Skeletal muscle tissue (tissue), 4 donors: Measurements from ENCODE around the gene C20orf173. TPM values are rescaled to one million over a fixed set of nuclear protein-coding genes. Genes with fewer than 3 reads are reported as not detected.

Experiments
- H3K27ac ChIP-seq: one replicate; pipeline ENCODE4 v1.7.0; 2013; ENCODE audit warnings: mild to moderate bottlenecking, low read depth, low read length, inconsistent platforms
- H3K27me3 ChIP-seq, 3 donors: one replicate each; pipeline ENCODE4 v1.7.0; 2013; ENCODE audit warnings: low read length in 3 of 3; ENCODE audit not compliant: control insufficient read depth in 3 of 3, insufficient read depth in 3 of 3
- H3K36me3 ChIP-seq, 3 donors: one replicate each; pipeline ENCODE4 v1.7.0; 2013; ENCODE audit warnings: low read length in 3 of 3; ENCODE audit not compliant: control insufficient read depth in 3 of 3, insufficient read depth in 3 of 3
- H3K4me1 ChIP-seq, 3 donors: one replicate each; pipeline ENCODE4 v1.7.0; 2013; ENCODE audit warnings: low read length in 3 of 3, mild to moderate bottlenecking in 3 of 3; ENCODE audit not compliant: control insufficient read depth in 3 of 3, insufficient read depth in 3 of 3
- H3K4me3 ChIP-seq, 3 donors: one replicate each; pipeline ENCODE4 v1.7.0; 2013; ENCODE audit warnings: low read length in 3 of 3
- H3K9ac ChIP-seq, 3 donors: one replicate each; pipeline ENCODE4 v1.7.0; 2013; ENCODE audit warnings: low read length in 3 of 3, mild to moderate bottlenecking in 3 of 3, moderate library complexity in 2 of 3, low read depth in 1 of 3
- H3K9me3 ChIP-seq, 3 donors: one replicate each; pipeline ENCODE4 v1.7.0; 2013; ENCODE audit warnings: low read length in 3 of 3; ENCODE audit not compliant: control insufficient read depth in 3 of 3
- total RNA-seq: library from RNA; depleted of rRNA; stranded (reverse); fragments of >200 nt; gene quantifications from one replicate; pipeline ENCODE4 v1.2.3, GENCODE V29; 2014
- donor health status: Osteomylitis.

C20orf173 gene
- not detected for total RNA-seq

- Histone ChIP-seq H3K4me3 (no peak within 1 kb of the TSS), H3K4me1 (no peaks in the 10 kb centered on the region), H3K27ac (no peak within 1 kb of the TSS), H3K27me3 (no peaks in the 10 kb centered on the region), H3K9ac (no peak within 1 kb of the TSS), H3K9me3 (no peaks in the 10 kb centered on the region), H3K36me3 (no peaks in the 10 kb centered on the region)
Measured at GRCh38 chr20:35529552-35529951, at the start of gene C20orf173. Gene C20orf173 (minus strand): TSS chr20:35529652. CDS start chr20:35529373, 279 bp downstream.

DNA sequence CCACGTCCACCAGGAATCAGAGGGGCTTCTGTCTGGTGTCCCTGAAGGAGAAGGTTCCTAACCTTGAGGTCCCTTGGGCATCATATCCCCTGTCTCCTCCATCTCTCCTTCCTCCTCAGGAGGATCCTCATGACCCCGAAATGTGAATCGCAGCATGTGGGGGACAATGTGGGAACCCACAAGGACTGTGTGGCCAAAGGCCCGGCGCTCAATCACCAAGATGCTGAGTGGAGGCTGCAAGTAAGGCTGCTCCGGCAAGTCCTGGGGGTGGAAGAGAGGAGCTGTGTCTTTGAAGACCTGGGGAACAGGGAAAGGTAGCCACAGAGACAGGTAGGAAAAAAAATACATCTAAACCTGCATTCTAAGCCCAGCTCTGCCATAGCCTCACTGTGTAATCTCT, 49.7 kb upstream of the C20orf173 start:
- Histone ChIP-seq H3K9ac (no peak overlapping the region), H3K27ac (no peak overlapping the region), H3K4me1 (no peaks in the 10 kb centered on the region), H3K36me3 (no peaks in the 10 kb centered on the region), H3K9me3 (peaks cover 0 to 2% (median 0%) of the 10 kb centered on the region in 3 donors), H3K27me3 (no peaks in the 10 kb centered on the region), H3K4me3 (no peak overlapping the region)

DNA sequence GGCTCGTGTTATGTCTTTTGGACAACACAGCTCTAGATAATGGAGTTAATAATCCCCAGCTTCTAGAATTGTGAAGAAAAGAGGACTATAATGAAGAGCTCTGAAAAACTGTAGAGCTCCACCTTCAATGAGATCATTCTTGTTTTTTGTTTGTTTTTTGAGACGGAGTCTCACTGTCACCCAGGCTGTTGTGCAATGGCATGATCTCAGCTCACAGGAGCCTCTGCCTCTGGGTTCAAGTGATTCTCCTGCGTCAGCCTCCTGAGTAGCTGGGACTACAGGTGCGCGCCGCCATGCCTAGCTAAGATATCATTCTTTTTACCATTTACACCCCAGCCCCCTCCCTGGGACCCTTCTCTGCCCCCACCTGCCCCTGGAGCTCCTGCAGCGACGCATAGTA, 49.0 kb upstream of the C20orf173 start:
- no peak overlapping the region for H3K9ac ChIP-seq
- no peak overlapping the region for H3K27ac ChIP-seq
- no peaks in the 10 kb centered on the region for H3K4me1 ChIP-seq
- no peaks in the 10 kb centered on the region for H3K36me3 ChIP-seq
- H3K27me3 ChIP-seq, result no peaks in the 10 kb centered on the region
- no peak overlapping the region for H3K4me3 ChIP-seq
- peaks cover 0 to 2% (median 0%) of the 10 kb centered on the region in 3 donors for H3K9me3 ChIP-seq

- Histone ChIP-seq H3K36me3 (no peaks in the 10 kb centered on the region), H3K4me1 (no peaks in the 10 kb centered on the region)
Measured at GRCh38 chr20:35576816-35577215, 47.4 kb upstream of the C20orf173 start.

DNA sequence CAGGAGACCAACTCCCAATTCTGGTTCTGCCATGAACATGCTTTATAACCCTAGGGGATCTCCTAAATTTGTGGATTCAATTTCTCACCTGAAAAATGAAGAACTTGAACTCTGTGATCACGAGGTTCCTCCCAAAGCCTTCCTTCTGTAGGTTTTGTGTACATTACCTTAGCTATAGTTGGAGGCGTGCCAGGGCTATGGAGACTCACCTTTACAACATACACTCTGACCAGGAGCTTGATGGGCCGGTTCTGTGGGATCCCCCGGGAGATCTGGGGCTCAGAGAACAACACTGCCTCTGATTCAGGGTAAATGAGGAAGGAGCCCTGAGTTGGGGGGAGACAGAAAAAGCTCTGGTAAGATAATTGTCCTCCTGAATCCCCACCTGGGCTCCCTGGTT, 46.5 kb upstream of the C20orf173 start:
- Histone ChIP-seq H3K4me3 (no peak overlapping the region), H3K36me3 (no peaks in the 10 kb centered on the region), H3K27me3 (no peaks in the 10 kb centered on the region), H3K9me3 (peaks cover 2 to 3% (median 2%) of the 10 kb centered on the region in 3 donors), H3K9ac (no peak overlapping the region), H3K27ac (no peak overlapping the region), H3K4me1 (no peaks in the 10 kb centered on the region)

More at GRCh38 chr20:35576816-35577215, 47.4 kb upstream of the C20orf173 start:
- Histone ChIP-seq H3K27me3 (no peaks in the 10 kb centered on the region), H3K9me3 (peaks cover 2 to 4% (median 3%) of the 10 kb centered on the region in 3 donors), H3K4me3 (no peak overlapping the region), H3K27ac (no peak overlapping the region), H3K9ac (no peak overlapping the region)

- no peak overlapping the region for H3K4me3 ChIP-seq
- no peak overlapping the region for H3K27ac ChIP-seq
- no peaks in the 10 kb centered on the region for H3K4me1 ChIP-seq
- H3K27me3 ChIP-seq, result no peaks in the 10 kb centered on the region
- H3K9me3 ChIP-seq, result peaks cover 2 to 3% (median 2%) of the 10 kb centered on the region in 3 donors
- H3K36me3 ChIP-seq, result no peaks in the 10 kb centered on the region
- no peak overlapping the region for H3K9ac ChIP-seq
Measured at GRCh38 chr20:35572838-35573237, 43.4 kb upstream of the C20orf173 start.

GRCh38 chr20:35571555-35571954, 42.1 kb upstream of the C20orf173 start:
- H3K27ac ChIP-seq, result no peak overlapping the region
- H3K9me3 ChIP-seq, result peaks cover 2 to 3% (median 2%) of the 10 kb centered on the region in 3 donors
- no peaks in the 10 kb centered on the region for H3K27me3 ChIP-seq
- H3K9ac ChIP-seq, result no peak overlapping the region
- H3K4me3 ChIP-seq, result no peak overlapping the region
- no peaks in the 10 kb centered on the region for H3K4me1 ChIP-seq
- H3K36me3 ChIP-seq, result no peaks in the 10 kb centered on the region

DNA sequence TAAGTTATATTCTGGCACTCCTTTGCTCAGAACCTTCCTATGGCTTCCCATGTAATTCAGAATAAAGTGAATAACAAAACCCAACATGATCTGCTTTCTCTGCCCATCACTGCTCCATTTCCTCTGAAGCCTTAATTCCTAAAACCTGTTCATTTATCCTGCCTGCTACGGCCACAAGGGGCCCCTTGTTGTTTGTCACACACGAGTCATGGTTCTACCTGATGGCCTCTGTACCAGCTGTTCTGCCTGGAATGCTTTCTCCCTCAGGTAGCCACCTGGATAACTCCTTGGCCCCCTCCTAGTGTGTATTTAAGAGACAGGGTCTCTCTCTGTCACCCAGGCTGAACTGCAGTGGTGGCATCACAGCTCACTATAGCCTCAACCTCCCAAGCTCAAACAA, 39.2 kb upstream of the C20orf173 start:
- no peak overlapping the region for H3K4me3 ChIP-seq
- no peak overlapping the region for H3K27ac ChIP-seq
- H3K4me1 ChIP-seq, result no peaks in the 10 kb centered on the region
- no peaks in the 10 kb centered on the region for H3K36me3 ChIP-seq
- H3K9me3 ChIP-seq, result peaks cover 2 to 3% (median 2%) of the 10 kb centered on the region in 3 donors
- no peak overlapping the region for H3K9ac ChIP-seq
- H3K27me3 ChIP-seq, result no peaks in the 10 kb centered on the region

DNA sequence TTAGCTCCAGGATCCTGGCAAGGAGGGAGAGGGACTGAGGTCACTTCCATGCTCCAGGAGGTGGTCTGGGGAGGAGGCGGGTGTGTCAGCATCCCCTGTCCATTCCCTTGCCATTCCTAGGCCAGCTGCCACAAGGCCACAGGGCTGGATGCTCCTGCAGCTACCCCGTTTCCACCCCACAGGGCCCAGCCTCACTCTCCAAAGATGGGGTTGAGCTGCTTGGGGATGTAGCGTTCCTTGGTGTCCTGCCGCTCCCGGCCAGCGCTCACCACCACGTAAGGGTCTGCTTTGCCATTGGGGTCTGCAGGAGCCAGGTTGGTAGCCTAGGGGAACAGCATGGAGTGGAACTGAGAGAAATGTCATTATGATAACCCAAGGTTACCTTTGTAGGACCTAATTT, 35.5 kb upstream of the C20orf173 start:
- Histone ChIP-seq H3K9me3 (no peaks in the 10 kb centered on the region), H3K36me3 (no peaks in the 10 kb centered on the region), H3K4me1 (no peaks in the 10 kb centered on the region), H3K27me3 (no peaks in the 10 kb centered on the region), H3K27ac (no peak overlapping the region), H3K9ac (no peak overlapping the region), H3K4me3 (no peak overlapping the region)

GRCh38 chr20:35563834-35564233, 34.4 kb upstream of the C20orf173 start:
- Histone ChIP-seq H3K27ac (no peak overlapping the region), H3K4me3 (no peak overlapping the region), H3K9me3 (no peaks in the 10 kb centered on the region), H3K9ac (no peak overlapping the region), H3K36me3 (no peaks in the 10 kb centered on the region), H3K27me3 (no peaks in the 10 kb centered on the region), H3K4me1 (no peaks in the 10 kb centered on the region)
